H9 (cell line): ENCODE measurements around the gene SIGLEC9. TPM values are rescaled to one million over a fixed set of nuclear protein-coding genes. Genes with fewer than 3 reads are reported as not detected.

Experiments used
- DNase-seq: peaks from one replicate; pipeline ENCODE4 v3.0.0-alpha.2; 2017
- H2AFZ ChIP-seq: one replicate; pipeline ENCODE4 v1.6.1; 2013; ENCODE audit warnings: mild to moderate bottlenecking, low read length, control low read depth, moderate library complexity
- H2AK5ac ChIP-seq: 2 replicates; pipeline ENCODE4 v1.6.1; 2013; ENCODE audit warnings: low read length, control low read depth, mixed read lengths; ENCODE audit not compliant: insufficient read length
- H2BK120ac ChIP-seq: one replicate; pipeline ENCODE4 v1.6.1; 2013; ENCODE audit warnings: low read depth, mild to moderate bottlenecking, low read length, control low read depth, inconsistent platforms; ENCODE audit not compliant: poor library complexity, severe bottlenecking
- H2BK12ac ChIP-seq: 2 replicates; pipeline ENCODE4 v1.6.1; 2013; ENCODE audit warnings: low read length, control low read depth, mixed read lengths, low read depth; ENCODE audit not compliant: insufficient read length
- H2BK15ac ChIP-seq: 2 replicates; pipeline ENCODE4 v1.6.1; 2013; ENCODE audit warnings: low read depth, low read length, control low read depth
- H2BK20ac ChIP-seq: one replicate; pipeline ENCODE4 v1.6.1; 2013; ENCODE audit warnings: low read depth, mild to moderate bottlenecking, low read length, control low read depth, inconsistent platforms; ENCODE audit not compliant: poor library complexity, severe bottlenecking
- H2BK5ac ChIP-seq: 2 replicates; pipeline ENCODE4 v1.6.1; 2013; ENCODE audit warnings: low read length, control low read depth, mixed read lengths; ENCODE audit not compliant: insufficient read length
- H3K14ac ChIP-seq: 2 replicates; pipeline ENCODE4 v1.6.1; 2013; ENCODE audit warnings: low read length, control low read depth; ENCODE audit not compliant: insufficient read depth
- H3K18ac ChIP-seq: 2 replicates; pipeline ENCODE4 v1.6.1; 2013; ENCODE audit warnings: low read depth, mild to moderate bottlenecking, mixed read lengths, low read length, control low read depth; ENCODE audit not compliant: insufficient read length
- H3K23ac ChIP-seq: 2 replicates; pipeline ENCODE4 v1.6.1; 2013; ENCODE audit warnings: low read length, control low read depth, mixed read lengths, low read depth; ENCODE audit not compliant: insufficient read length
- H3K23me2 ChIP-seq: 2 replicates; pipeline ENCODE4 v1.6.1; 2013; ENCODE audit warnings: low read depth, mild to moderate bottlenecking, mixed read lengths, low read length, control low read depth; ENCODE audit not compliant: insufficient read length, poor library complexity, severe bottlenecking
- H3K27ac ChIP-seq: 2 replicates; pipeline ENCODE4 v1.5.1; 2013; ENCODE audit warnings: low read length, control low read depth, mixed read lengths, low read depth; ENCODE audit not compliant: insufficient read length
- H3K27me3 ChIP-seq: 2 replicates; pipeline ENCODE4 v1.6.1; 2013; ENCODE audit warnings: low read length, control low read depth, inconsistent platforms; ENCODE audit not compliant: insufficient read depth
- H3K4ac ChIP-seq: 2 replicates; pipeline ENCODE4 v1.6.1; 2013; ENCODE audit warnings: low read depth, mild to moderate bottlenecking, control low read depth, inconsistent platforms, low read length, moderate library complexity
- H3K4me1 ChIP-seq: 2 replicates; pipeline ENCODE4 v1.6.1; 2013; ENCODE audit warnings: low read length, control low read depth, inconsistent platforms; ENCODE audit not compliant: insufficient read depth
- H3K4me2 ChIP-seq: 2 replicates; pipeline ENCODE4 v1.6.1; 2013; ENCODE audit warnings: low read length, control low read depth, mixed read lengths; ENCODE audit not compliant: insufficient read length, insufficient read depth
- H3K56ac ChIP-seq: 2 replicates; pipeline ENCODE4 v1.6.1; 2013; ENCODE audit warnings: low read depth, mild to moderate bottlenecking, mixed read lengths, low read length, control low read depth; ENCODE audit not compliant: insufficient read length
- H3K79me1 ChIP-seq: 2 replicates; pipeline ENCODE4 v1.6.1; 2013; ENCODE audit warnings: low read depth, mild to moderate bottlenecking, moderate library complexity, low read length, control low read depth, inconsistent platforms; ENCODE audit not compliant: insufficient read depth, poor library complexity, severe bottlenecking
- H3K79me2 ChIP-seq: 2 replicates; pipeline ENCODE4 v1.6.1; 2013; ENCODE audit warnings: low read length, control low read depth, inconsistent platforms; ENCODE audit not compliant: insufficient read depth
- H3K9ac ChIP-seq: 2 replicates; pipeline ENCODE4 v1.6.1; 2013; ENCODE audit warnings: low read length, control low read depth, mixed read lengths; ENCODE audit not compliant: insufficient read length; ENCODE audit errors: extremely low read depth
- H3K9me3 ChIP-seq: one replicate; pipeline ENCODE4 v1.6.1; 2013; ENCODE audit warnings: low read depth, low read length, inconsistent platforms; ENCODE audit not compliant: control insufficient read depth
- H3T11ph ChIP-seq: one replicate; pipeline ENCODE4 v1.6.1; 2013; ENCODE audit warnings: mild to moderate bottlenecking, low read length, control low read depth, inconsistent platforms
- H4K20me1 ChIP-seq: one replicate; pipeline ENCODE4 v1.6.1; 2013; ENCODE audit not compliant: control insufficient read depth, insufficient read length, insufficient read depth
- H4K5ac ChIP-seq: 2 replicates; pipeline ENCODE4 v1.6.1; 2013; ENCODE audit warnings: low read depth, mild to moderate bottlenecking, mixed read lengths, low read length, control low read depth; ENCODE audit not compliant: insufficient read length
- H4K8ac ChIP-seq: replicated peaks from 2 replicates; pipeline ENCODE4 v1.6.1; 2013; ENCODE audit warnings: low read length, control low read depth, mixed read lengths, low read depth; ENCODE audit not compliant: insufficient read length
- H4K91ac ChIP-seq: 2 replicates; pipeline ENCODE4 v1.6.1; 2013; ENCODE audit warnings: low read depth, mild to moderate bottlenecking, moderate library complexity, mixed read lengths, low read length, control low read depth; ENCODE audit not compliant: insufficient read length
- H3K27ac Mint-ChIP-seq, 3 experiments: 2 replicates in 2 of 3; 3 replicates in 1 of 3; pipeline ENCODE4 v1.8.0; 2020 to 2021; ENCODE audit warnings: mixed read lengths in 3 of 3, mild to moderate bottlenecking in 1 of 3, moderate library complexity in 1 of 3
- H3K27me3 Mint-ChIP-seq: 2 replicates; pipeline ENCODE4 v1.8.0; 2021; ENCODE audit warnings: low read depth, mild to moderate bottlenecking, moderate library complexity, mixed read lengths
- H3K36me3 Mint-ChIP-seq, 3 experiments: 2 replicates in 2 of 3; 3 replicates in 1 of 3; pipeline ENCODE4 v1.8.0; 2020 to 2021; ENCODE audit warnings: low read depth in 3 of 3, mixed read lengths in 3 of 3; ENCODE audit not compliant: insufficient read depth in 1 of 3
- H3K4me1 Mint-ChIP-seq, 2 experiments: 2 replicates each; pipeline ENCODE4 v1.8.0; 2020; ENCODE audit warnings: mixed read lengths in 2 of 2
- H3K4me3 Mint-ChIP-seq, 2 experiments: 2 replicates in 1 of 2; 3 replicates in 1 of 2; pipeline ENCODE4 v1.8.0; 2020 to 2021; ENCODE audit warnings: mild to moderate bottlenecking in 2 of 2, mixed read lengths in 2 of 2, moderate library complexity in 1 of 2
- H3K9me3 Mint-ChIP-seq, 2 experiments: 2 replicates in 1 of 2; 3 replicates in 1 of 2; pipeline ENCODE4 v1.8.0; 2020; ENCODE audit warnings: mild to moderate bottlenecking in 2 of 2, mixed read lengths in 2 of 2, moderate library complexity in 1 of 2
- WGBS: extraction: QIAGEN DNeasy Blood & Tissue Kit; methylation state at CpG from one replicate; pipeline ENCODE4 v1.1.7; 2013; ENCODE audit warnings: missing lambda C conversion rate, low lambda C conversion rate, mixed read lengths; ENCODE audit not compliant: insufficient read length; ENCODE audit errors: extremely low coverage; 5-methylcytosine and 5-hydroxymethylcytosine counted together
- total RNA-seq: library from RNA; stranded (reverse); gene quantifications from 2 replicates; pipeline ENCODE4 v1.2.1, GENCODE V29; 2021
- TF ChIP-seq, protein P1 (sequence below): fragments of 200-600 bp; sonication (generic); conservative IDR thresholded peaks from 3 replicates; pipeline ENCODE4 v1.8.0; 2021; ENCODE audit warnings: antibody characterized with exemption, mild to moderate bottlenecking

The SIGLEC9 gene
- total RNA-seq, 1 experiment from 2014 or later = not detected

- no peaks in the 10 kb centered on the region for H3K4me1 ChIP-seq
- H3K23ac ChIP-seq = no peak overlapping the region
- H3K27me3 ChIP-seq = no peaks in the 10 kb centered on the region
- H2BK15ac ChIP-seq = no peak overlapping the region
- H3K79me2 ChIP-seq = no peaks in the 10 kb centered on the region
- H3K14ac ChIP-seq = no peak overlapping the region
- no peak overlapping the region for H3K27ac ChIP-seq
- H3T11ph ChIP-seq = no peak overlapping the region
- H2BK12ac ChIP-seq = no peak overlapping the region
- H3K9ac ChIP-seq = no peak overlapping the region
- no peak overlapping the region for H2AFZ ChIP-seq
- Mint-ChIP-seq H3K4me1 (peaks cover 5 to 8% of the 10 kb centered on the region in 2 experiments; a peak in 3 of 4 replicates), H3K36me3 (no peaks in the 10 kb centered on the region), H3K4me3 (no peak overlapping the region), H3K27ac (no peak overlapping the region; a peak in 1 of 7 replicates), H3K9me3 (no peaks in the 10 kb centered on the region), H3K27me3 (peaks cover 20% of the 10 kb centered on the region)
- no peak for DNase-seq
- no peaks in the 10 kb centered on the region for H3K9me3 ChIP-seq
- H2BK20ac ChIP-seq = no peak overlapping the region
- no peak overlapping the region for H4K91ac ChIP-seq
- H3K4ac ChIP-seq = no peak overlapping the region
- TF ChIP-seq, protein P1, sequence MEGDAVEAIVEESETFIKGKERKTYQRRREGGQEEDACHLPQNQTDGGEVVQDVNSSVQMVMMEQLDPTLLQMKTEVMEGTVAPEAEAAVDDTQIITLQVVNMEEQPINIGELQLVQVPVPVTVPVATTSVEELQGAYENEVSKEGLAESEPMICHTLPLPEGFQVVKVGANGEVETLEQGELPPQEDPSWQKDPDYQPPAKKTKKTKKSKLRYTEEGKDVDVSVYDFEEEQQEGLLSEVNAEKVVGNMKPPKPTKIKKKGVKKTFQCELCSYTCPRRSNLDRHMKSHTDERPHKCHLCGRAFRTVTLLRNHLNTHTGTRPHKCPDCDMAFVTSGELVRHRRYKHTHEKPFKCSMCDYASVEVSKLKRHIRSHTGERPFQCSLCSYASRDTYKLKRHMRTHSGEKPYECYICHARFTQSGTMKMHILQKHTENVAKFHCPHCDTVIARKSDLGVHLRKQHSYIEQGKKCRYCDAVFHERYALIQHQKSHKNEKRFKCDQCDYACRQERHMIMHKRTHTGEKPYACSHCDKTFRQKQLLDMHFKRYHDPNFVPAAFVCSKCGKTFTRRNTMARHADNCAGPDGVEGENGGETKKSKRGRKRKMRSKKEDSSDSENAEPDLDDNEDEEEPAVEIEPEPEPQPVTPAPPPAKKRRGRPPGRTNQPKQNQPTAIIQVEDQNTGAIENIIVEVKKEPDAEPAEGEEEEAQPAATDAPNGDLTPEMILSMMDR = no peak
- no peak overlapping the region for H4K5ac ChIP-seq
- H4K20me1 ChIP-seq = no peaks in the 10 kb centered on the region
- H3K79me1 ChIP-seq = no peaks in the 10 kb centered on the region
- no peak overlapping the region for H2BK120ac ChIP-seq
- no peak overlapping the region for H3K4me2 ChIP-seq
- H2AK5ac ChIP-seq = no peak overlapping the region
- no CpG with 5 or more reads among the region's 8 CpGs for WGBS
- H3K18ac ChIP-seq = no peak overlapping the region
- no peak overlapping the region for H2BK5ac ChIP-seq
- no peaks in the 10 kb centered on the region for H3K23me2 ChIP-seq
- H3K56ac ChIP-seq = no peak overlapping the region
- H4K8ac ChIP-seq = no peak overlapping the region
Measured at GRCh38 chr19:51121257-51121656, 3.4 kb upstream of the SIGLEC9 start.
